Duodenal mucosa (tissue), 2 donors: ENCODE measurements around the gene THRA.

Experiments used
- H3K27ac ChIP-seq: one replicate; pipeline ENCODE4 v1.7.0; 2013; ENCODE audit warnings: low read depth, low read length
- H3K27me3 ChIP-seq, 2 donors: one replicate each; pipeline ENCODE4 v1.7.0; 2013; ENCODE audit warnings: low read length in 2 of 2, control low read depth in 1 of 2; ENCODE audit not compliant: insufficient read depth in 2 of 2, control insufficient read depth in 1 of 2
- H3K36me3 ChIP-seq, 2 donors: one replicate each; pipeline ENCODE4 v1.7.0; 2013; ENCODE audit warnings: low read length in 2 of 2, control low read depth in 1 of 2; ENCODE audit not compliant: insufficient read depth in 2 of 2, control insufficient read depth in 1 of 2
- H3K4me1 ChIP-seq, 2 donors: one replicate each; pipeline ENCODE4 v1.7.0; 2013; ENCODE audit warnings: low read length in 2 of 2, control low read depth in 1 of 2; ENCODE audit not compliant: insufficient read depth in 2 of 2, control insufficient read depth in 1 of 2
- H3K4me3 ChIP-seq, 2 donors: one replicate each; pipeline ENCODE4 v1.7.0; 2013; ENCODE audit warnings: low read length in 2 of 2, low read depth in 1 of 2
- H3K9ac ChIP-seq, 2 donors: one replicate each; pipeline ENCODE4 v1.7.0; 2013; ENCODE audit warnings: low read length in 2 of 2, low read depth in 1 of 2
- H3K9me3 ChIP-seq, 2 donors: one replicate each; pipeline ENCODE4 v1.7.0; 2013; ENCODE audit warnings: low read length in 2 of 2, control low read depth in 1 of 2; ENCODE audit not compliant: control insufficient read depth in 1 of 2

Gene THRA

DNA sequence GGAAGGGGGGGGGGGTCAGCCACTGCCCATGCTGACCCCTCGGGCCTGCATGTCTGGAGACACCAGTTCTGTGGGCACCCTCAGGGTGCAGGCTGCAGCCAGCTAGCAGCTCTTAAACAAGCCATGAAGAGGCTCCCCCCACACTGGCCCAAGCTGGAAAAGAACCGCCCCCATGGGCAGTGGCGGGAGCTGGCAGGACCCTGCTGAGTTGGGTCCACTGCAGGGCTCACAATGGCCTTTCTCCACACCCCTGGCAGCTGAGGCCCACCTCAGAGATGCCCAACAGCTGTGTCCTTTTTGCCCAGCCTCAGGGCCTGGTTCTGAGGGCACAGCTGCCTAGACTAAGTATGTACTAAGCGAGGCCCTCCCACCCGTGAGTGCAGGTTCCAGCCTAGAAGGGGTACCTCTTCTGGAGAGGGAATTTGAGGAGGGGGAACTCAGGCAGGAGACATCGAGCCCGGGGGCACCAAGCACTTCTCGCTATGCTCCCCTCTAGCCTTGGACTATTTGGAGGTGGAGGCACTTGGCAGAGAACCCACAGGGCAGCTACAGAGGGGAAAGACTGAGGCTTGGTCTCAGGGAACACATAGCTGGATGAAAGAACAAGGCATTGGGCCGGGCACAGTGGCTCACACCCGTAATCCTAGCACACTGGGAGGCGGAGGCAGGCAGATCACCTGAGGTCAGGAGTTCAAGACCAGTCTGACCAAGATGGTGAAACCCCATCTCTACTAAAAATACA is 3.2 kb downstream of the THRA start:
- Histone ChIP-seq H3K9me3 (no peaks in the 10 kb centered on the region), H3K27me3 (no peaks in the 10 kb centered on the region), H3K4me1 (peaks cover 78 to 81% of the 10 kb centered on the region in 2 donors), H3K27ac (peak overlapping the region; percentile 59), H3K9ac (peak overlapping the region; percentile 22 to 24), H3K36me3 (no peaks in the 10 kb centered on the region), H3K4me3 (peak overlapping the region in 1 of 2 donors; percentile 27)

GRCh38 chr17:40067710-40068109 is 4.9 kb downstream of the THRA start:
- H3K27ac ChIP-seq = peak overlapping the region; percentile 96
- no peaks in the 10 kb centered on the region for H3K36me3 ChIP-seq
- peaks cover 84 to 85% of the 10 kb centered on the region in 2 donors for H3K4me1 ChIP-seq
- H3K27me3 ChIP-seq = no peaks in the 10 kb centered on the region
- H3K9ac ChIP-seq = peak overlapping the region; percentile 80 to 86
- H3K4me3 ChIP-seq = peak overlapping the region in 1 of 2 donors; percentile 54
- H3K9me3 ChIP-seq = no peaks in the 10 kb centered on the region

DNA sequence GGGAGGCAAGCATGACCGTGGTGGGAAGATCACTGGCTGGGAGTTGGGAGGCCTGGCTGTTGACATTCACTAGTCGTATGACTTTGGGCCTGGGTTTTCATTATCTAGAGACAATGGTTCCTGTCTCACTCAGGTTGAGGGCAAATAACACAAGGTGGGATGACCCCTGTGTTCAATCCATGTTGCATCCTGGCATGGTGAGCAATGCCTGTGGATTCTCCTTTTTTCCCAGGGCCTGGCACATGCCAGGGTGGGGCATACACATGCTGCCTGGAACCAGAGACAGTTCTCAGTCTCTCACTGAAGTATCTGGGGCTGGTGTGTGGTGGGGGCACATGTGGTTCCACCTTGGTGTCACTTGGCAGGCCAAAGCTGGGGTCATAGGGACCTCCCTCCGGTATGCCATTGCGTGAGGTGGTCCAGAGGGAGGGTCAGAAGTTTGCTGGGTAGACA is 5.4 kb downstream of the THRA start:
- H3K9ac ChIP-seq = peak overlapping the region; percentile 80 to 86
- H3K4me3 ChIP-seq = peak overlapping the region; percentile 54 to 67
- peak overlapping the region; percentile 96 for H3K27ac ChIP-seq

GRCh38 chr17:40068584-40068916 is 5.8 kb downstream of the THRA start:
- no peaks in the 10 kb centered on the region for H3K36me3 ChIP-seq
- no peaks in the 10 kb centered on the region for H3K9me3 ChIP-seq
- peak overlapping the region; percentile 54 to 67 for H3K4me3 ChIP-seq
- H3K27ac ChIP-seq = peak overlapping the region; percentile 96
- peak overlapping the region; percentile 80 to 86 for H3K9ac ChIP-seq
- peaks cover 93 to 94% of the 10 kb centered on the region in 2 donors for H3K4me1 ChIP-seq
- no peaks in the 10 kb centered on the region for H3K27me3 ChIP-seq

More for the DNA sequence above, 5.4 kb downstream of the THRA start:
- no peaks in the 10 kb centered on the region for H3K36me3 ChIP-seq
- no peaks in the 10 kb centered on the region for H3K27me3 ChIP-seq
- H3K9me3 ChIP-seq = no peaks in the 10 kb centered on the region
- peaks cover 89 to 90% of the 10 kb centered on the region in 2 donors for H3K4me1 ChIP-seq

DNA sequence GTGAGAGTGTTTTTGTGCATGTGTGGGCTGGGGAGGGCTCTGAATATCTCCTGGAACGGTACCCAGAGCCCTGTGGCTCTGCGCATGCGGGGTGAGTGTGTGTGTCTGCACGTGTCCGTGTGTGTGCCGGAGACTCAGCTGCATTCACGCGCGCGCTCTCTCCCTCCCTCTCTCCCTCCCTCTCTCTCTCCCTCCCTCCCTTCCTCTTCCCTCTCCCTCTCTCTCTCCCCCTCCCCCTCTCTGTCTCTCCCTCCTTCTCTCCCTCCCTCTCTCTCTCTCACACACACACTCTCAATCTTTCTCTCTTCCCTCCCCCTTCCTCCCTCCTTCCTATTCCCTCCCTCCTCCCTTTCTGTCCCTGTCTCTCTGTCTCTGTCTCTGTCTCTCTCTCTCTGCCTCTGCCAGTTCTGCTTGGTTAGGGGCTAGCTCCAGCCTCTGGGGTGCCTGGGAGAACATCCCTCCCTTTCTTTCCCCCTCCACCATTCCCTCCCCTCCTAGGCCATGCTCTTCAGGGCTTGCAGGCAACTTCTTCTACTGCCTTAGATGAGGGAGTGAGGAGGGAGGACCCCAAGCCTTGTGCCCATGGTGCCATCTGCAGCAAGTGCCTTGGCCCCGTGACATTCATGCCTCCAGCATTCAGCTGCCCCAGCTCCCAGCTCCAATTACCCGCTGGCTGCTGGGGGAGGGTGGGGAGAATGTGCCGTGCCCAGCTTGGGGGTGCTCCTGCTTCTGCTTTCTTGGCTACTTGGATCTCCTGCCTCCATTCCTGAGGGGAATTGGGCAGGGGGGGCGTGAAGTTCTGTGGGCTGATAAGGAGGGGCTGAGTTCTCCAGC is 6.4 kb downstream of the THRA start:
- Histone ChIP-seq H3K4me3 (peak overlapping the region; percentile 54 to 67), H3K9ac (peak overlapping the region; percentile 80 to 86), H3K36me3 (no peaks in the 10 kb centered on the region), H3K4me1 (peaks cover 93 to 96% of the 10 kb centered on the region in 2 donors), H3K27ac (peak overlapping the region; percentile 96), H3K9me3 (no peaks in the 10 kb centered on the region), H3K27me3 (no peaks in the 10 kb centered on the region)

DNA sequence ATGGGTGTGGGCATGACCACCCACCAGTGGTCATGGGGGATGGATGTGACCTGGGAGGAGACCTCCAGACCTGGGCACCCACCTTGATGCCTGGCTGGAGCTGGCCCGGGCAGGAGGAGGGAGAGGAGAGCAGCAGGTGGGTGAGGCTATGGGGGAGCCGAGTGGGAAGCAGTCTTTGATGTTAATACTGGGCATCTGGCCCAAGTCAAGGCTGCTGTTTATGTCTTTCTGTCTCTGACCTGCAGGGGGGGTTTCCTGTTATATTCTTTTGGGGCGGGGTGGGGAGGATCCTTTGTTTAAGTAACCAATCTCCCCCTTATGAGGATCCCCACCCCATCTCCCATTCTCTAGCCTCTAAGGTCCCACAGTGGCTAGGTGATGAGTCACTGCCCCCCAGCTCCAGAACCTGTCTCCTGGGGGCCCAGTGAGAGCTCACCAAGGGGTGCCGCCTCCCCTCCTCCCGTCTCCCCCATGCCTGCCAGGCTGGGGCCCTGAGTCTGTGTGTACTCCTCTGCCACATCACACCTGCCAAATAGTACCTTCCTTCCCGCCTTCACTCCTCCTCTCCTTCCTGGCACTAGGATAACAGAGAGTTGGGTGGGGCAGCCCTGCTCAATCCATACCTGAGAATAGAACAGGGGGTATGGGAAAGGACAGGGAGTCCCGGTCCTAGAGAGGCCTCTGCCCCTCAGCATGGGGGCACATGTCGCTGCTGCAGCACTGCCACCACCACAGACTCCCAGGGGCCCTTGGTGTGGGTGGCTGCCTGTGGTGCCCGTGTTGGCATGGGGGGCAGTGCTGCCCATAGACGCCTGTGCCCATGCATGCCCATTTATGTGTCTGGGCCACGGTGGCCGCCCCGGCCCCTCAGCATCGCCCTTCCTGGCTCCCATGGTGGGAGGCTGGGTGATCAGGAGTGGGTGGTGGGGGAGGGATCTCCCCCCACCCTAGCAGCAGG is 7.3 kb downstream of the THRA start:
- Histone ChIP-seq H3K27me3 (no peaks in the 10 kb centered on the region), H3K9me3 (no peaks in the 10 kb centered on the region), H3K36me3 (peaks cover 0 to 7% of the 10 kb centered on the region in 2 donors), H3K4me1 (peaks cover 93 to 95% of the 10 kb centered on the region in 2 donors), H3K27ac (peak overlapping the region; percentile 96), H3K9ac (peak overlapping the region; percentile 80 to 86), H3K4me3 (peak overlapping the region; percentile 54 to 63)

DNA sequence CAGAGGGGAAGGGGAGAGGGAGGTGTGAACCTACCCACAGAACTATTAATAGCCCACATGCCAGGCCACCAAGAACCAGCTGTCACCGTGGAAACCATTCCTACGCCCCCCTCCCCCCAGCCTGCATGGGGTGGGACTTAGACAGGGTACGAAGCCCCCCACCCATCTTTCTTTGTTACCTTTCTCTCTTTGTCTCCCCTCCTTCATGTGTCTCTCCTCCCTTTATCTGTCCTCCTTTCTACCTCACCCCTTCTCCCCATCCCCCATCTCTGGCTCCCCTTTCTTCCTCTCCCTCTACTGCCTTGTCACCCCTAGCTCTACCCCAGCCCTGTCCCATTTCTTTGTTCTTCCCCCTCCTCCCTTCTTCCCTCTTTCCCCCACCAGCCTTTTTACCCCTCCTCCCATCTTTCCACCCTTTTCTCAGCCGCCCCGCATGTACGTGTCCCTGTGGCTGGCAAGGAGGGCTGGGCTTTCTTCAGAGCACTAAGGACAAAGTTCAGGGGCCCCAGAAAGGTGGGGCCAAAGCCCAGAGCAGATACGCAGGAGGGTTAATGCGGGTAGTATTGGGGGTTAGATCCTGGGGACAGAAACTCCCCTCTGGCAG is 8.0 kb downstream of the THRA start:
- H3K36me3 ChIP-seq = peaks cover 0 to 7% of the 10 kb centered on the region in 2 donors
- H3K4me3 ChIP-seq = peak overlapping the region; percentile 51 to 63
- peak overlapping the region; percentile 79 to 86 for H3K9ac ChIP-seq
- H3K27ac ChIP-seq = peak overlapping the region; percentile 96
- H3K9me3 ChIP-seq = no peaks in the 10 kb centered on the region
- no peaks in the 10 kb centered on the region for H3K27me3 ChIP-seq
- H3K4me1 ChIP-seq = peaks cover 93 to 97% of the 10 kb centered on the region in 2 donors

- Histone ChIP-seq H3K9ac (peak overlapping the region; percentile 79 to 86), H3K27ac (peak overlapping the region; percentile 96), H3K4me3 (peak overlapping the region; percentile 38 to 51), H3K27me3 (no peaks in the 10 kb centered on the region), H3K4me1 (peaks cover 95 to 99% of the 10 kb centered on the region in 2 donors), H3K9me3 (no peaks in the 10 kb centered on the region), H3K36me3 (peaks cover 0 to 10% of the 10 kb centered on the region in 2 donors)
Observed at GRCh38 chr17:40071313-40072039, 8.7 kb downstream of the THRA start.
